ELF-1 (cell line): ENCODE data around the gene TDRD10.

Source experiments
- DNase-seq: peaks from one replicate; pipeline ENCODE4 v3.0.0-alpha.2; 2016; ENCODE audit warnings: low read depth, low spot score

TDRD10 gene, protein sequence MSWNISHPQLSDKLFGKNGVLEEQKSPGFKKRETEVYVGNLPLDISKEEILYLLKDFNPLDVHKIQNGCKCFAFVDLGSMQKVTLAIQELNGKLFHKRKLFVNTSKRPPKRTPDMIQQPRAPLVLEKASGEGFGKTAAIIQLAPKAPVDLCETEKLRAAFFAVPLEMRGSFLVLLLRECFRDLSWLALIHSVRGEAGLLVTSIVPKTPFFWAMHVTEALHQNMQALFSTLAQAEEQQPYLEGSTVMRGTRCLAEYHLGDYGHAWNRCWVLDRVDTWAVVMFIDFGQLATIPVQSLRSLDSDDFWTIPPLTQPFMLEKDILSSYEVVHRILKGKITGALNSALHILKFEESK

DNA sequence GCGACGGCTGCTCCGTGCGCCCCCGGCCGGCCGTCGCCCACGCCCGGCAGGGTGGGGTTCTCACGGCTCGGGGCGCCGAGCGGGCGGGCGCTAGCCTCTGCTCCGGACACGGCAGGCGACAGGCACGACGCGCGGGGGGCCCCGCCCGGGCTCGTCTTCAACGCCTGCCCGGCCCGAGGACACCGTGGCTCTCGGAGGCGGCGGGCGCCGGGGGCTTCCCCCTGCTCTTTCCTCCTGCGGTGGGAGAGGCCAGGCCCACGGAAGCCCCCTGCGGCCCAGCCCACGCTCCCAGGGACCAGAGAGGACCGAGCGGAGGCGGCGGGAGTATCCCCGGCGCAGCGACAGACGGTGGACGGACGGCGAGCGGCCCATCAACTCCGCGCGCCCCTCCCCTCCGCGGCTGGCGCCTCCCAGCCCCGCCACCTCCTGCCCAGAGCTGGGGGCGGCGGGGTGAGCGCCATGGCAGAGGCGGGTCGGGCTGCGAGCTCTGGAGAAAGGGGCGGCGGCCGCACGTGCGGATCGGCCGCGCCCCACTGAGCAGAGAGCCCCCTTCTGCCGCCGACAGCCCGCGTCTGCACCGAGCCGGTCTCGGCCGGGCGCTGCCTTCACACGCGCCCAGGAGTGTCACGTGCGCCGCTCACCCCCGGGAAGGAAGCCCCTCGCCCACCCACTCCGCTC, at the start of gene TDRD10, which contains the start of gene SHE:
TSS of gene TDRD10 (plus strand) at position 154 of the 678 bp plus-strand sequence. CDS start 4,685 bp downstream, outside the sequence.
TSS of gene SHE (minus strand) at position 347 of the 678 bp plus-strand sequence. CDS start 386 bp downstream, outside the sequence.
- DNase-seq, result peak; percentile 58

DNA sequence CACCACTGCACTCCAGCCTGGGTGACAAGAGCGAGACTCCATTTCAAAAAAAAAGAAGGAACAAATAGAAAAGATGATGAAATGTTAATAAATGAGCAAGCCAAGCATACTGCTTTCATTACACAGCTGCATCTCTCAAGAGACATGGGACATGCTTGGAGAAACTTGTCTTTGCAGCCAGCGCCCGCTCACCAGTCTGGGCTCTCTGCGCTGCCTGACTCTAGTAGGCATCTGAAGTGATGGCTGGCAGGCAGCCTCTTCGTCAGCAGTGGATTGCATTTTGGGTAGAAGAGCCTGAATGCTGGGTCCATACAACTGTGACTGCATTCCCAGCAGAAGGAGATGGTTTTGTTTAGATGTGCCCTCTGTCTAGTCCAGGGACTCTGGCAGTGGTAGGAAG, 48.9 kb upstream of the TDRD10 start:
- DNase-seq, result no peak

DNA sequence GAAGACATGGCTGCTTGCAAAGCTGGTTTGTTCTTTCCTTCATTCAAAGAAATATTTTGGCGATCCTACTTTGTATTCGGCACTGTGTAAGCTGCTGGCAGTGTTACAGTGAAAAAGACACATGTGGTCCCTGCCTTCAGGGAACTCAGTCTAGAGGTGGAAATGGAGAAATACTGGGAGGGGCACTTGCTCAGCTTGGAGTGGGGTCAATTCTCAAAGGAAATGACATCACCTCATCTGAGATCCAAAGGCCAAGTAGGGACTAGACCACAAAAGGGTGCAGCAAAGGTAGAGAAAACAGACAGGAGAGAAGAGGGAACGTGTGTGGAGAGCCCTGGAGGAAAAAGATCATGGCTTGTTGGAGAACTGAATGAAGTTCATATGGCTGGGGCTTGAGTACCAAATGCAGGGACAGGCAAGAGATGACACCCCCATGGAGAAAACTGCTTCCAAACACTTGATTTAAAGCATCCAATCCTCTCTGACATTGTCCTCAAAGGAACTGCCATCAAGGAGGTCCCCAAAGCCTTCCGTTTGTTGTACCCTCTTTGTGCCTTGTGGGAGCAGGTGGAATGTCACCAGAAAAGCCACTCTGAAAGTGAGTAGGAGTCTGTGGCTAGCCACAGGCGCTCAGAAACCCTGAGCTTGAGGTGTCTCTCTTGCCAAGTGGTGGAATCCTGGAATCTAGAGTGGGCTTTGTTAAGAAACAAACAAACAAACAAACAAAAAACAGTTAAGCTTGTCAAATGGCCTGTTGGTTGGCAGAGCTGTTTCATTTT, 48.3 kb upstream of the TDRD10 start:
- no peak for DNase-seq

DNA sequence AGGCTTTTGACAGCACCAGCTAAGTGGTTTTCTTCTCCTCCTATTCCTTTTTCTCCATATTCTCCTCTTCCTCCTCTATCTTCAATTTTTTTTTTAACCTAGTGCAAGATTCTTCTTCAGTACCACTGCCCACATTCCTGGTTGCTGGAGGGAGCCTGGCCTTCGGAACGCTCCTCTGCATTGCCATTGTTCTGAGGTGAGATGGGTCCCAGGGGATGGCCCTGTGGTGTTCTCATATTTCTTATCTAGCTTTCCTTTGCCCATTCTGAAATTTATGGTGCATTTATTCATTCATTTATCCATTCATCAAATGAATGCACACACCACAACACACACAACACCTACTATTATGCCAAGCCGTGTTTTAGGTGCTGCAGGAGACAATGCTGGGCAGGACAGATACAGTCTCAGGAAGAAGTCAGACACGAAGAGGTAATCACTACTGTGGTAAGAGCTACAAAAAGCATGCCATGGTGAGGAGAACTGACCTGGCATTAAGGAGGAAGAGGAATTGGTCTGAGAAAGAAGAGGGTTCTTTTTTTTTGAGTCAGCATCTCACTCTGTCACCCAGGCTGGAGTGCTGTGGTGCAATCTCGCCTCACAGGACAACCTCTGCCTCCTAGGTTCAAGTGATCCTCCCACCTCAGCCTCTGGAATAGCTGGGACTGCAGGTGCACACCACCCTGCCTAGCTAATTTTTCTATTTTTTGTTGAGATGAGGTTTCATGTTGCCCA, 47.5 kb upstream of the TDRD10 start:
- no peak for DNase-seq

DNA sequence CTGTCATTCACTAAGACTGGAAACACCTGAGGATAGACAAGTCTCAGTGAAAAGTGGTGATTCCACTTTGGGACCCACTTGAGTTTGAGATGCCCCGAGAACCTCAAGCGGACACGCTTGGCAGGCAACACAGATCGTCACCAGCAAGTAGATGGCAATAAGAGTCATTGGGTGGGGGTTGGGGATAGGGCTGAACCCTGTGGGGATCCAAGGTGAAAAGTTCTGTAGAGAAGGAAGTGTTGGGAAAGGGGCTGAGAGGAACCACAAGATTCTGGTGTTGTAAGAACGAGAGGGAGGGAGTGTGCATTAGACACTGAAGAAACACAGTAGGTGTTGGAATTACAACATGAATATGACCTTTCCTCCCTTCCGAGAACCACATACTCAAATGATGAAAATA, 45.4 kb upstream of the TDRD10 start:
- no peak for DNase-seq

DNA sequence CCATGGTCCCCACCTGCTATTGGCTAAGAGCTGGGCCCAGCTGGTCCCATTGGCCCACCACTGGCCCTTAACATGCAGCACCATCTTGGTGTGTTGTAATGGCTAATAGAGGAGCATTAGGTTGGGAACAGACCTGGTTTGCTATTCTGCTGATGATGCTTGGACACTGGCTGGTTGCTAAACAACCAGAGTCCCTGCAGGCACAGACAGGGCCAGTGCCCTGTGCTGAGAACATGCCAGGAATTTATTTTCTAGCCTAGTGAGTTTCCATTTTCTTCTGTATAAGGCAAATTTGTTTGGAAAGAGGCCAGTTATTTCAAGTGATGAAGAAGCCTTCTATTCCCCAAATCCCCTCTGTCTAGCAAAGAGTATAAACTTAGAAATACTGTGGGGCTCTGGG, 42.9 kb upstream of the TDRD10 start:
- no peak for DNase-seq

DNA sequence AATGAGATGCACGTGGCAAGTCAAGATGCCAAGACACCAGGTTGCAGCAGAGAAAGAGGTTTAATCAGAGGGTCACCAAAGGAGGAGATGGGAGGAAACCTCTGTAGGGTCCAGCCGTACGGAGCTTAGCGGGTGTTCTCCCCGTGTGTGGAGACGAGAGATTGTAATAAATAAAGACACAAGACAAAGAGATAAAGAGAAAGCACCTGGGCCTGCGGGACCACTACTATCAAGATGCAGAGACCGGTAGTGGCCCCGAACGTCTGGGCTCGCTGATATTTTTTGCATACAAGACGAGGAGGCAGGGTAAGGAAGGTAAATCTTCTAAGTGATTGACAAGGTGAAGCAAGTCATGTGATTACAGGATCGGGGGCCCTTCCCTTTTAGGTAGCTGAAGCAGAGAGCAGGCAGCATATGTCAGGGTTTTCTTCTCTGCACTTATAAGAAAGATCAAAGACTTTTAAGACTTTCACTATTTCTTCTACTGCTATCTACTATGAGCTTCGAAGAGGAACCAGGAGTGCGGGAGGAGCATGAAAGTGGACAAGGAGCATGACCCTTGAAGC, 41.2 kb upstream of the TDRD10 start:
- no peak for DNase-seq

DNA sequence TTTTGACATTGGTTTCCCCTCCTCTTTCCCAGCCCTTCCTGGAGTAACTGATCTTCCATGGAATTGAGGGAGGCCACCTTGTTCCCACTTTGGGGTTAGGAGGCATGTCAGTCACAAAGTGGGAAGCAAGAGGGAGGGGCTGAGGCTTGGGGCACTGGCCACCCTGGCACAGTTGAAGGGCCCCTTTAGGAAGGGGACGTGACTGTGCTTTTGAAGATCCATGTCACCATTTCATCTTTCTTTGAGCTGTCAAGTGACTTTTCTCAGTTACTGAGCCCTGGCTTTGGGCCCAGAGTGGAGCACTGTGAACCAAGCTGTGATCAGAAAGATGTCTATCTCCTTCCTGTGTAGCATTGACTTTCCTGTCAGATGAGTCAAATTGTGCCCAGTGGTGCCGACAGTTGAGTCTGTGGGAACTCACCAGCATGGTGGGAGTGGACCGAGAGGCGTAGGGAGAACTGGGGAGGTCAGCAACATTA, 38.5 kb upstream of the TDRD10 start:
- no peak for DNase-seq

DNA sequence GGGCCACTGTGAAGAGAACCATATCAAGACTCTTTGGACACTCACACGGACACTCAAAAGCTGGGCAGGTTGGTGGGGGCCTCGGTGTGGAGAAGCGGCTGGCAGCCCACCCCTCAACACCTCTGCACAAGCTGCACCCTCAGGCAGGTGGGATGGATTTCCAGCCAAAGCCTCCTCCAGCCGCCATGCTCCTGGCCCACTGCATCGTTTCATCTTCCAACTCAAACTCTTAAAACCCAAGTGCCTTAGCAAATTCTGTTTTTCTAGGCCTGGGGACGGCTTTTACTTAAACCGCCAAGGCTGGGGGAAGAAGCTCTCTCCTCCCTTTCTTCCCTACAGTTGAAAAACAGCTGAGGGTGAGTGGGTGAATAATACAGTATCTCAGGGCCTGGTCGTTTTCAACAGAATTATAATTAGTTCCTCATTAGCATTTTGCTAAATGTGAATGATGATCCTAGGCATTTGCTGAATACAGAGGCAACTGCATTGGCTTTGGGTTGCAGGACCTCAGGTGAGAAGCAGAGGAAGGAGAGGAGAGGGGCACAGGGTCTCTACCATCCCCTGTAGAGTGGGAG, 36.3 kb upstream of the TDRD10 start:
- DNase-seq, result no peak

DNA sequence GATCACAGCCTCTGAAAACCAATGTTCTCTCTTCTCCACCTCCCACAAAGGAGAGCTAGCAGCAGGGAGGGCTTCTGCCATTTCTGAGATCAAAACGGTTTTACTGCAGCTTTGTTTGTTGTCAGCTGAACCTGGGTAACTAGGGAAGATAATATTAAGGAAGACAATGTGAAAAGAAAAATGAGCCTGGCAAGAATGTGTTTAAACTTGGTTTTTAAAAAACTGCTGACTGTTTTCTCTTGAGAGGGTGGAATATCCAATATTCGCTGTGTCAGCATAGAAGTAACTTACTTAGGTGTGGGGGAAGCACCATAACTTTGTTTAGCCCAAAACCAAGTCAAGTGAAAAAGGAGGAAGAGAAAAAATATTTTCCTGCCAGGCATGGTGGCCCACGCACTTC, 35.8 kb upstream of the TDRD10 start:
- DNase-seq, result no peak

DNA sequence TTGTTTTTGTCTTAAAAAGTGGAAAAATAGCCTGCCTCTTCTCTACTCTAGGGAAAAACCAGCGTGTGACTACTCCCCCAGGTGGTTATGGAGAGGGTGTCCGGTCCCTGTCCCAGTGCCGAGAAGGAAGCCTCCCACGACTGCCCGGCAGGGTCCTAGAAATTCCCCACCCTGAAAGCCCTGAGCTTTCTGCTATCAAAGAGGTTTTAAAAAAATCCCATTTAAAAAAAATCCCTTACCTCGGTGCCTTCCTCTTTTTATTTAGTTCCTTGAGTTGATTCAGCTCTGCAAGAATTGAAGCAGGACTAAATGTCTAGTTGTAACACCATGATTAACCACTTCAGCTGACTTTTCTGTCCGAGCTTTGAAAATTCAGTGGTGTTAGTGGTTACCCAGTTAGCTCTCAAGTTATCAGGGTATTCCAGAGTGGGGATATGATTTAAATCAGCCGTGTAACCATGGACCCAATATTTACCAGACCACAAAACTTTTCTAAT, 35.0 kb upstream of the TDRD10 start:
- no peak for DNase-seq

DNA sequence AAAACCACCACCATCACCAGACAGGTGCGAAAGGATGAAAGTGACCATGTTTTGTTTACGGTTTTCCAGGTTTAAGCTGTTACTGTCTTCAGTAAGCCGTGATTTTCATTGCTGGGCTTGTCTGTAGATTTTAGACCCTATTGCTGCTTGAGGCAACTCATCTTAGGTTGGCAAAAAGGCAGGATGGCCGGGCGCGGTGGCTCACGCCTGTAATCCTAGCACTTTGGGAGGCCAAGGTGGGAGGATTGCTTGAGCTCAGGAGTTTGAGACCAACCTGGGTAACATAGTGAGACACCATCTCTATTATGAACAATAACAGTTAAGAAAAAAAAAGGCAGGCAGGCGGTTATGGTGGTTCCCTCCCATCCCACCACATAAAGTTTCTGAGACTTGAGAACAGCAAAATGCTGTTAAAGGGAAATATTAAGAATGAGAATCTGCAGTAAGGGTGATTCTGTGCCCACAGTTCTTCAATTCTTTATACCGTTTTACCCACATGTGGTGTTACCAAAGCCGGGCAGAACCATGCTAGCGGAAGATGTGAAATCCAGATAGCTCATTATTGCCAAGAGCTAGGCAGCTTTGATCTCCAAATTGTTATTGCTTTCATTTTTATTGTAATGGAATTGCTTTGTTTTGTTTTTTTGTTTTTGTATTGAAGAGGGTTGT, 34.5 kb upstream of the TDRD10 start:
- no peak for DNase-seq

DNA sequence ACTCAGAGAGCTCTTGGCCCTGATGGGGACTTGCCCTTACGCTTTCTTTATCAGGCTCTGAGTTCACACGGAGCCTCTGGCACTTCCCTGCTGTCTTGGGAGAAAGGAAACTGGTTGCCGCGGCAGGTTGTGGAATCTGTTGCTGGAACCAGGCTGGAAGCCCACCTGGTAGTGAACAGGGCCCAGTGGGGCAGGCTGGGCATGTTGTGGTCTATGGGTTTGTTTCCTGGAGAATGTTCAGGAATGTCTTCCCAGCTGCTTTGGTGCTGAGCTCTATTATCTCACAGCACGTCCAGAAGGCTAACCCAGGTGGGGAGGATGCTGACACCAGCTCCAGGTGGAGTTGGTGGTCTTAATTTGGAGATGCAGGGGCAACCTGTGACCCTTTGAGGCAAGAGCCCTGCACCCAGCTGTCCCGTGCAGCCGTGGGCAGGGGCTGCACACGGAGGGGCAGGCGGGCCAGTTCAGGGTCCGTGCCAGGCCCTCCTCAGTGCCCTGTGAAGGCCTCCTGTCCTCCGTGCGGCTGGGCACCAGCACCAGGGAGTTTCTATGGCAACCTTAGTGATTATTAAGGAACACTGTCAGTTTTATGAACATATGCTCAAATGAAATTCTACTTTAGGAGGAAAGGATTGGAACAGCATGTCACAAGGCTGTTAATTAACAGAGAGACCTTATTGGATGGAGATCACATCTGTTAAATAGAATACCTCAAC, 33.3 kb upstream of the TDRD10 start:
- no peak for DNase-seq

DNA sequence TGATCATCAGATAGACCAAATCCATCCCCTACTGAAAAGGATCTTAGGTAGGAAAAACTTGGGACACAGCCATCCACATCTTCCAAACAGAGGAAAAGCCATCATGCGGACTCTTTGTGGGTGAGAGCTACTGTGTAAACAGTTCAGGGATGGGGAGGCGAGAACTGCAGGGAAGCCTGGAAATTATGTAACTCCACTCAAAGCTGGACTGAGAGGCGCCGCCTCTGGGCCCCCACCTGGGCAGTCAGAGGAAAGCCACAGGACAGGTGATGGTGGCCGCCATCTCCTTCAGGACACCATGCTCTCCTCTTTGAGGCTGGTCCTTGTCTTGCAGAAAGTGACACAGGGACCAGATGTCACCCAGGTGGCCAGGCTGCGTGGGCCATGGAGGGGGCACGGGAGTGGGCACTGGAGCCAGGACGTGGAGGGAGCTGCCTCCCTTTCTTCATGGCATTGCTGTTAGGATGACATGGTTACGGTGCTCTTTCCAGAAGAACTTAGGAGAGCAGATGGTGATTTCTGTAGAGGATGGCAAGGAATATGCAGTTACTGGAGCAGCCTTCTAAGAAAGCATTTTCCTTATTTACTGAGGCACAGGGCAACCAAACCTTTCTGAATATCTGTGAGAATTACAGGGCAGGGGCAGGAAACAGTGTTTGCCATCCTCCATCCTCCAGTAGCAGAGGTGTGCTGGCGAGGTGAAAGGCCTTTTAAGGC, 32.0 kb upstream of the TDRD10 start:
- no peak for DNase-seq

DNA sequence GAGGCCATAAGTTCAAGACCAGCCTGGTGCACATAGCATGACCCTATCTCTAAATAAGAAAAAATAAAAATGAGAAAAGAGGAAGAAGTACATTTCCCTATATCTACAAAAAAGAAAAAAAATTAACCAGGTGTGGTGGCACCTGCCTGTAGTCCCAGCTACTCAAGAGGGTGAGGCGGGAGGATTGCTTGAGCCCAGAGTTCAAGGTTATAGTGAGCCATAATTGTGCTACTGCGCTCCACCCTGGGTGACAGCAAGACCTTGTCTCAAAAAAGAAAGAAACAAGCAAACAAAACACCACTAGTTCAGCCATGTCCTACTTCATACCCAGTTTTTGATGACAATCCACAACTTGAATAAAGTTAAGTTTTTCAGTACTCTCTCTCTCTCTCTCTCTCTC, 30.7 kb upstream of the TDRD10 start:
- no peak for DNase-seq

DNA sequence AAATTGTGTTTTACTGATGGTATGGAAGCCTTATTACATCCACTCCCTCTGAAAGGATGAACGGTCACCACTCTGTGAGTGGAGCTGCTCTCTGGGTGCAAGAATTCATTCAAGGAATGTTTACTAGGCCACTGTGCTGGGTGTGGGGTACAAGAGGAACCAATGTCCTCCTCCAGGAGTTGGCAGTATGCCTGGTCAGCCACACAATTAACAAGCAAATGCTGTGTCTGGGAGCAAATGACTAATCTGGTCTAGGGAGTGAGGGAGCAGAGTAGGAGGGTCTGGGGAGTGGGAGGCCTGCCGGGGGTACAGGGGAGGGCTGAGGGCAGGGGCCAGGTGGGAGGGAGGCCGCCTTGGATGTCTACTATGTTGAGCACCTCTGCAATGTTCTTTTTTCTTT, 27.2 kb upstream of the TDRD10 start:
- no peak for DNase-seq

DNA sequence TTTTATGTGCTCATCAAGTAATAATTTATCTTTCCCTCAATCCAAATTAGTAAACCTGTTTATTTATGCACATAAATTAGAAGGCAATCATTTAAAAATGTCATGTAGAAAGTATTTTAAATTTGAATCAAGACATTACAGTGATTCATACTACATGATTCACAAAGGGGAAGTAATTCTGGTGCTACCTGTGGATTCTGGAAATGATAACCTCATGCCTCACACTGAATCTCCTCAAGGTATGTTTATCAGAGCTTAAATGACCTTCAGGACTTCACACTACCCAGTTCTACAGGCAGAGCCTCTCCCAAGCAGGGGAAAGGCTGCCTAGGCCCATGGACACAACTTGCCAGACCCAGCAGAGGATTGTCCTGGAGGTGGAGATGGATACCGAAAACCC, 25.2 kb upstream of the TDRD10 start:
- DNase-seq, result no peak

DNA sequence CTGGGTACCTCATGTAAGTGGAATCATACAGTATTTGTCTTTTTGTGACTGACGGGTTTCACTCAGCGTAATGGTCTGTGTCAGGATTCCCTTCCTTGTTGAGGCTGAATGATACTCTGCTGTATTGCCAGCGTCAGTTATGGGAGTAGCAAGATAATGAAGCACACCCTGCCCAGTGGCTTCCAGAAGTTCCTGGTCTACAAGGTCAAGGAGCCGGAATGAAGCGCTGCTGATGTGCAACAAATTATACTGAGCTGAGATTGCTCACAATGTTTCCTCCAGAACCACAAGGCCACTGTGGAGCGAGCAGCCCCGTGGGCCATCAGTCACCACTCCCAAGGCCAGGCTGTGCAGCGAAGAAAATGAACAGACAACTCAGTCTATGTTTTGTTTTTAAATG, 24.0 kb upstream of the TDRD10 start:
- DNase-seq, result no peak

DNA sequence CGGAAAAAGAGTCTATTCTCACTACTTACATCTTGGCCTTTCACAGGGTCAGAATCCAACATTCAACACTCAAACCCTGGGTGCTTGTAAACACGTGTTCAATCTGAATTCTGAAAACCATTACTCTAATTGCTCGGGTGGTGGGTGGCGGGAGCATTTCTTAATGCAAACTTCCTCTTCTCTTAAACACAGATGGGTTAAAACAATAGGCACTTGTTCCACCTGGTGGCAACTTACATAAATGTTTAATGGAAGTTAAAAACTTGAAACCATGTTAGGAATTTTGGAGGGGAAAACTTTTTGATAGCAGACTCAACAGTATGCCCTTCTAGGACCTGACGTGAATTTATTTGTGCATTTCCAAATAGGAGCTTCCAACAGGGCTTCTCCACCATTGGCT, 23.4 kb upstream of the TDRD10 start:
- DNase-seq, result no peak
